SH-SY5Y (cell line): ENCODE results near the gene SNAPIN.

Source experiments
- GATA2 ChIP-seq: IDR thresholded peaks from 2 replicates; pipeline ENCODE4 v1.6.1; 2011; ENCODE audit warnings: mild to moderate bottlenecking, low read depth, low read length
- GATA3 ChIP-seq: IDR thresholded peaks from 2 replicates; pipeline ENCODE4 v1.6.1; 2011; ENCODE audit warnings: low read depth, mild to moderate bottlenecking, low read length, moderate library complexity

DNA sequence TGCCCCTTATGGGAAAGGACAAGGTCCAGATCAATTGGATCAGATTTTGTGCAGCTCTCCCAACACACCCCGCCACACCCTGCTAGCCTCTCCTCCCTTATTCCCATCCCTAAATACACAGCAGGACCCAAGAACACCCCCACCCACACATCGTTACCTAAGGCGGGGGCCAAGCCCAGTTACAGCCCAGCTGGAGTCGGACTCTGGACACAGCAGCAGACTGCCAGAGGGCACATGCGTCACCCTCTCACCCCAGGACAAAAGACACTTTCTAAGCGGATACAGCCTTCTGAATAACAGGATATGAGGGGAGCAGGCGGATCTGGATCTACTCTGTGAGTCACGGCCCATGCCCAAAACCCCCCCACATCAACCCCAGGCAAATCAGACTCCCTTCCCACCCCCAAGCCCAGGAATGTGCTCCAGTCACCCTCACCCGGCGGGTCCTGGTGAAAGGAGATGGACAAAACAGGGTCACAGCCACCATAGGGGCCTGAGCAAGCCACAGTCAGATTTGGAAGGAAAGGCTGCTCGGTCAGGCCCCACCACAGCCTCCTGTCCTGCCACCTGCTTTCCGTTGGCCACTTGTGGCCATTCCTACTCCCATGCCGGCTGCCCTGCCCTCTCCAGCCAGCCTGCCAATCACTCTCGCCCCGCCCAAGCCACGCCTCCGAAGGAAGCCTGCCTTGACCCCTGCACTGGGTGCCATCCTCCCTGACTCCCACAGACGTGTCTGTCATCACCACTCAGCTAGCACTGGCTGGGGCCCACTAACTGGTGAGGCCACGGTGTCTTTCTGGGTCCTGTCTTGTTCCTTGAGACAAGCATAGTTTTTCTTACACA is 49.5 kb upstream of the SNAPIN start:
- TF ChIP-seq GATA2 (no peak), GATA3 (no peak)
